GM12874 (cell line): Measurements from ENCODE around the gene PCDH7.

ENCODE experiments used
- CTCF ChIP-seq: IDR thresholded peaks from 2 replicates; pipeline ENCODE4 v1.5.1; 2011; ENCODE audit warnings: low read depth, mild to moderate bottlenecking, control low read depth, low read length, moderate library complexity; ENCODE audit not compliant: insufficient read depth

Gene PCDH7

GRCh38 chr4:30728311-30728710 is 8.1 kb downstream of the PCDH7 start:
- no peak for TF ChIP-seq CTCF

GRCh38 chr4:30743897-30744296 is 23.7 kb downstream of the PCDH7 start:
- no peak for TF ChIP-seq CTCF

GRCh38 chr4:30744386-30744785 is 24.2 kb downstream of the PCDH7 start:
- TF ChIP-seq CTCF: no peak

GRCh38 chr4:30744957-30745640 is 24.9 kb downstream of the PCDH7 start:
- no peak for TF ChIP-seq CTCF

GRCh38 chr4:30746735-30747134 is 26.6 kb downstream of the PCDH7 start:
- TF ChIP-seq CTCF: no peak

GRCh38 chr4:30753316-30753715 is 33.1 kb downstream of the PCDH7 start:
- no peak for TF ChIP-seq CTCF

GRCh38 chr4:30754021-30754420 is 33.9 kb downstream of the PCDH7 start:
- TF ChIP-seq CTCF: no peak
